Measurements from ENCODE around the gene MCFD2. TPM values are rescaled to one million over a fixed set of nuclear protein-coding genes. Genes with fewer than 3 reads are reported as not detected.

Gene MCFD2
- total and polyA plus RNA-seq, 8 donors = 20.1 to 180 (median 101) TPM

DNA sequence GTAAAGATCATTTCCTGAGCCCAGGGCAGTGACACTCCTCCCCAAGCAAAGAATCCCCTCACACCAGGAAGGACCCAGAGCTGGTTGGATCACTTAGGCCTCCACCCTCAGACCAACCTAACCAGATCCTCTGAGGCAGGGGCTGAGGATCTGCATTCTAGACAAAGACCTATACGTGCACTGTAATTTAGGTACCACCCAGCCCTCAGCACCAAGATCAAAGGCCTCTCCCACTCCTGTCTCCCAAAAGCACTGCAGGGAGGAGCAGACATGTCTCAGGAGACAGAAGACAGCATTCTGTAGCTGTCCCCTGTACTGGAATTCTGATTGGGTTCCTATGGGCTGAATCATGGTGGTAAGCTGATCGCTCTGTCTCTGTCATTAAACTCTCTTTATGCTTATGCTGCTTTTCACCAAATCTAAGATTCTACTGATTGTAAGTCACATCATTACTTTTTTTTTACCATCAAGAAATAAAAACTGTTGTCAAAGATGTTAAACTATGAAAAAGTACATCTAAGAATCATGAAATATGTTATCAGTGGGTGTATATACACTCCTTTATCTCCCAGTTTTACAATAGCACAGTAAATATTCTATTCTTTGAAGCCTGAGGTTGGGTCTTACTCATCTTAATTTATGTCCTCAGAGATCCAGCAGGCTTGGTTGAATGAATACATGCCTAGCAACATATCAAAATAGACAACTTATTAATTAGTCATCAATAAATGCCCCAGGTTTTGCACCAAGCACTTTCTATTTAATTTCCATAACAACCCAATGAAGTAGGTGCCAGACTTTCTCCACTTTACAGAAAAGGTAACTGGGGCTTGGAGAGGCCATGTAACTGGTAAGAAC is 28.3 kb downstream of the MCFD2 start:
- TF ChIP-seq, protein P1, sequence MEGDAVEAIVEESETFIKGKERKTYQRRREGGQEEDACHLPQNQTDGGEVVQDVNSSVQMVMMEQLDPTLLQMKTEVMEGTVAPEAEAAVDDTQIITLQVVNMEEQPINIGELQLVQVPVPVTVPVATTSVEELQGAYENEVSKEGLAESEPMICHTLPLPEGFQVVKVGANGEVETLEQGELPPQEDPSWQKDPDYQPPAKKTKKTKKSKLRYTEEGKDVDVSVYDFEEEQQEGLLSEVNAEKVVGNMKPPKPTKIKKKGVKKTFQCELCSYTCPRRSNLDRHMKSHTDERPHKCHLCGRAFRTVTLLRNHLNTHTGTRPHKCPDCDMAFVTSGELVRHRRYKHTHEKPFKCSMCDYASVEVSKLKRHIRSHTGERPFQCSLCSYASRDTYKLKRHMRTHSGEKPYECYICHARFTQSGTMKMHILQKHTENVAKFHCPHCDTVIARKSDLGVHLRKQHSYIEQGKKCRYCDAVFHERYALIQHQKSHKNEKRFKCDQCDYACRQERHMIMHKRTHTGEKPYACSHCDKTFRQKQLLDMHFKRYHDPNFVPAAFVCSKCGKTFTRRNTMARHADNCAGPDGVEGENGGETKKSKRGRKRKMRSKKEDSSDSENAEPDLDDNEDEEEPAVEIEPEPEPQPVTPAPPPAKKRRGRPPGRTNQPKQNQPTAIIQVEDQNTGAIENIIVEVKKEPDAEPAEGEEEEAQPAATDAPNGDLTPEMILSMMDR (IDR thresholded peaks at IDR 0.05) = no peak
- WGBS, 2 donors = 93% methylated on average over 2 of the region's 2 CpGs
- DNase-seq (no peak), ATAC-seq (no peak), FAIRE-seq (no peak)
- H3K36me3 ChIP-seq = no peaks in the 10 kb centered on the region
- no peaks in the 10 kb centered on the region for H3K27me3 ChIP-seq
- H3K4me3 ChIP-seq = no peak overlapping the region
- no peaks in the 10 kb centered on the region for H3K9me3 ChIP-seq
- no peaks in the 10 kb centered on the region for H3K4me1 ChIP-seq
- no peak overlapping the region for H3K27ac ChIP-seq
- intact Hi-C loops (cut with DNase I) = no loop called here

DNA sequence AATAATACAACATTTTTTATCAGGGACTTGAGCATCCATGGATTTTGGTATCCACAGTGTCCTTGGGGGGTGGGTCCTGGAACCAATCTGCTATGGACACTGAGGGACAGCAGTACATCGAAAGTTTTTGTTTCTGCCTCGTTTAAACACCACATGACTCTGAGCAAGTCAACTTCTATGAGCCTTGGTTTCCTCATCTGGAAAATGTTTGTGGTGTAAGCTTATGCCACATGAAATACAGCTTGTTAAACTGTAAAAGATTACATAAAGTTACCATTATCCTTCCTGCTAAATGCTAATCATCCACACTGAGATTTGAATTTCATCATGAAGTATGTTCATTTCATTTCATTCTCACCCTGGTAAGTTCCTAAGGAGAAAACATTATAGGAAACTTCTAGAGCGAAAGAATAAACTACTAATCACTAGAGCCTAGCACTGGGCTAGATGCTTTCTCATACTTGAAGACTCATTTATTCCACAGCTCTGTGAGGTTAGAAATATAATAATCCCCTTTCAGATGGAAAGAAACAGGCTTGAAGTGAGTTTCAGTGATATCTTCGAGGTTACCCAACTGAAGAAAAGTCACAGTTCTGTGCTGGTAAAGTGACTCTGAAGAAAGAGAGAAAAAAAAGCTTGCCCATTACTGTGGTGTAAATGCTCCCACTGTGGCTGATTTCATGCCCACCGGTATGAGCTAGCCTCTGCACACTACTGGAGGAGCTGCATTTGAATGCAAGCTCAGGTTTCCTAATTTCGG is 29.2 kb downstream of the MCFD2 start:
- Histone ChIP-seq H3K27me3 (no peaks in the 10 kb centered on the region), H3K36me3 (no peaks in the 10 kb centered on the region), H3K4me1 (no peaks in the 10 kb centered on the region), H3K9me3 (no peaks in the 10 kb centered on the region), H3K27ac (no peak overlapping the region), H3K4me3 (no peak overlapping the region)
- intact Hi-C loops (cut with DNase I) = no loop called here
- FAIRE-seq (no peak), DNase-seq (no peak), ATAC-seq (no peak)
- 73 to 77% methylated on average over 6 of the region's 6 CpGs for WGBS, 2 donors
- TF ChIP-seq, protein P1 (IDR thresholded peaks at IDR 0.05) = no peak

DNA sequence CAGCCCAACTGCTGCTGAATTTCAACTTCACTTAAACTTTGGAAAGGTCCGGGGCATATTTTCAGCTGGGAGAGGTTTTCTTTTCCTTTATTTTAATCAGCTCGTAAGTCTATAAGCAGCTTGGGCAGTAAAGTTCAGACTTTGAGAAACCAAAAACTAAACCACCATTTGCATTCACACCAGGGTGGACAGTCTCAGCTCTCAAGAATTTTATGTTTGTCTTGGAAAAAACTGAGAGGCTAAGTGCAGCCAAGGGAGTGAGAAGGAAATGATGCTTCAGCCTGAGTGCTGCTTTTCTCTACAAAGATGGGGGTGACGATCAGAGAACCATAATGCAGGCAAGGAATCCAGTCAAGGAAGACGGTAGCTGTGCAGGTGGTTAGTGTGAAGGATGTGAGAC is 30.2 kb downstream of the MCFD2 start:
- Histone ChIP-seq H3K36me3 (no peaks in the 10 kb centered on the region), H3K4me1 (no peaks in the 10 kb centered on the region), H3K27ac (no peak overlapping the region), H3K4me3 (no peak overlapping the region), H3K27me3 (no peaks in the 10 kb centered on the region), H3K9me3 (no peaks in the 10 kb centered on the region)
- ATAC-seq = no peak
- WGBS, 2 donors = 66 to 79% methylated on average over 4 of the region's 4 CpGs
- TF ChIP-seq, protein P1 (IDR thresholded peaks at IDR 0.05) = no peak
- FAIRE-seq = no peak
- no peak for DNase-seq
- intact Hi-C loops (cut with DNase I) = no loop called here

DNA sequence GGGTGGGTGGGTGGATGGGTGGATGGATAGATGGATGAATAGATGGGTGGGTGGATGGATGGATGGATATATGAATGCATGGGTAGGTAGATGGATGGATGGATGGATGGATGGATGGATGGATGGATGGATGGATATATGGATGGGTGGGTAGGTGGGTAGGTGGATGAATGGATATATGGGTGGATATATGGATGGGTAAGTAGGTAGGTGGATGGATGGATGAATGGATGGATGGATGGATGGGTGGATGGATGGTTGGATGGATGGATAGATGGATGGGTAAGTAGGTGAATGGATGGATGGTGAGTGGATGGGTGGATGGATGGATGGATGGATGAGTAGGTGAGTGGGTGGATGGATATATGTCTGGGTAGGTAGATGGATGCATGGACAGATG is 36.1 kb downstream of the MCFD2 start:
- peaks cover 0 to 4% (median 0%) of the 10 kb centered on the region in 3 donors for H3K4me1 ChIP-seq
- no peak for ATAC-seq
- H3K27me3 ChIP-seq = no peaks in the 10 kb centered on the region
- DNase-seq = no peak
- no peak overlapping the region for H3K27ac ChIP-seq
- intact Hi-C loops (cut with DNase I) = loop anchor here in 1 of 3 donors (5.0 kb wide), 1 partner anchor 77 kb away; no protein-coding TSS in a partner anchor
- no peak overlapping the region for H3K4me3 ChIP-seq
- no peaks in the 10 kb centered on the region for H3K9me3 ChIP-seq
- FAIRE-seq = no peak
- TF ChIP-seq, protein P1 (IDR thresholded peaks at IDR 0.05) = no peak
- H3K36me3 ChIP-seq = no peaks in the 10 kb centered on the region

Measured in pancreas (tissue), 10 donors.